AG20443 (cell line): ENCODE measurements around the gene SLC2A9.
"Not testable (repeated sequence)": the region's sequence is repeated elsewhere in the genome, so short reads cannot be mapped to it uniquely, and the experiment has no call there.

ENCODE experiments used
- DNase-seq: peaks from one replicate; pipeline ENCODE4 v3.0.0; 2012; ENCODE audit warnings: low spot score, mixed read lengths

Gene SLC2A9

GRCh38 chr4:9820343-9820742 lies 201.0 kb downstream of the SLC2A9 start:
- DNase-seq, result no peak

- DNase-seq, result no peak
These were observed 205.0 kb downstream of the SLC2A9 start for GRCh38 chr4:9816285-9816684.

GRCh38 chr4:9812501-9813340 lies 208.6 kb downstream of the SLC2A9 start:
- DNase-seq, result no peak

- no peak for DNase-seq
These were observed 209.5 kb downstream of the SLC2A9 start for GRCh38 chr4:9811806-9812205.

- DNase-seq, result no peak
These were observed 213.2 kb downstream of the SLC2A9 start for GRCh38 chr4:9808077-9808476.

GRCh38 chr4:9804918-9805317 lies 216.4 kb downstream of the SLC2A9 start:
- DNase-seq, result no peak

- no peak for DNase-seq
These were observed 220.4 kb downstream of the SLC2A9 start for GRCh38 chr4:9800848-9801247.

GRCh38 chr4:9796641-9797040 lies 224.7 kb downstream of the SLC2A9 start:
- not testable (repeated sequence) for DNase-seq

- no peak for DNase-seq
These were observed 228.9 kb downstream of the SLC2A9 start for GRCh38 chr4:9792381-9792780.

- DNase-seq, result not testable (repeated sequence)
These were observed 235.4 kb downstream of the SLC2A9 start for GRCh38 chr4:9785891-9786290.

- DNase-seq, result no peak
These were observed 239.2 kb downstream of the SLC2A9 start for GRCh38 chr4:9782136-9782436.

- no peak for DNase-seq
These were observed 239.8 kb downstream of the SLC2A9 start, which contains the start of gene DRD5 for GRCh38 chr4:9781343-9782135. Gene DRD5, plus strand, starts transcription at chr4:9781634. Its CDS starts 396 bp downstream, at chr4:9782030.
